GM12801 (cell line): Measurements from ENCODE around the gene GREM2.

ENCODE experiments used
- CTCF ChIP-seq: IDR thresholded peaks from one replicate; pipeline ENCODE4 v1.5.1; 2011; ENCODE audit warnings: control low read depth; ENCODE audit not compliant: insufficient read length; ENCODE audit errors: extremely low read depth

GREM2 gene

GRCh38 chr1:240462277-240462676 is 149.7 kb downstream of the GREM2 start:
- no peak for TF ChIP-seq CTCF

- TF ChIP-seq CTCF = no peak
Measured at GRCh38 chr1:240457203-240457602, 154.8 kb downstream of the GREM2 start.

GRCh38 chr1:240455228-240455821 is 156.6 kb downstream of the GREM2 start:
- no peak for TF ChIP-seq CTCF

GRCh38 chr1:240445369-240445768 is 166.6 kb downstream of the GREM2 start:
- TF ChIP-seq CTCF = no peak

- no peak for TF ChIP-seq CTCF
Measured at GRCh38 chr1:240441669-240442068, 170.3 kb downstream of the GREM2 start.
